ENCODE measurements around the gene SORCS1.

SORCS1 gene

DNA sequence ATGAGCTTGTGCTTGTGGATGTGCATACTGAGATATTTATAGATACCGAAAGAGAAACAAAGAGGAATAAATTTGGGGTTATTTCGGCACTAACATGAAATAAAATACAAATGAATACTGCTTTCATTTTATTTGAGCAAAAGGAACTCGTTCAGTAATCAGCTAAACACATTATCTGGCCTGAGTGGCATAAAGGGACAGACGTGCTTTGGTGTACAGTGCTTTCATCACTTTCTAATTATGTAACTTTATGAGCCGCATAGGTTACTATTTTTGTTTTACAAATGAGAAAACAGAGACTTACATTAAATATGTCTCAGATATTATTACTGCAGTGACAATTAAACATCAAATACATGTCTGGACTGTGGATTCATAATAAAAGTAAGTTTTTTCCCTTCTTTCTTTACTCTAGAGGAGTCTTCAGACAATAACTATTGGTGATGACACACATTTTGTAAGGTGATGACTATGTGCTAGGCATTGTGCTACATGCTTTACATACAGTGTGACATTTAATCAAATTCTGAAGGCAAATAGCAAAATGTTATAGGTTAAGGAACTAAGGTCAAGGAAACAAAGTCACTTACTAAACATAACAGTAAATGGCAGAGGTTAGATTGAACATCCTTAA is 503.3 kb downstream of the SORCS1 start:
- TF ChIP-seq, protein P1, sequence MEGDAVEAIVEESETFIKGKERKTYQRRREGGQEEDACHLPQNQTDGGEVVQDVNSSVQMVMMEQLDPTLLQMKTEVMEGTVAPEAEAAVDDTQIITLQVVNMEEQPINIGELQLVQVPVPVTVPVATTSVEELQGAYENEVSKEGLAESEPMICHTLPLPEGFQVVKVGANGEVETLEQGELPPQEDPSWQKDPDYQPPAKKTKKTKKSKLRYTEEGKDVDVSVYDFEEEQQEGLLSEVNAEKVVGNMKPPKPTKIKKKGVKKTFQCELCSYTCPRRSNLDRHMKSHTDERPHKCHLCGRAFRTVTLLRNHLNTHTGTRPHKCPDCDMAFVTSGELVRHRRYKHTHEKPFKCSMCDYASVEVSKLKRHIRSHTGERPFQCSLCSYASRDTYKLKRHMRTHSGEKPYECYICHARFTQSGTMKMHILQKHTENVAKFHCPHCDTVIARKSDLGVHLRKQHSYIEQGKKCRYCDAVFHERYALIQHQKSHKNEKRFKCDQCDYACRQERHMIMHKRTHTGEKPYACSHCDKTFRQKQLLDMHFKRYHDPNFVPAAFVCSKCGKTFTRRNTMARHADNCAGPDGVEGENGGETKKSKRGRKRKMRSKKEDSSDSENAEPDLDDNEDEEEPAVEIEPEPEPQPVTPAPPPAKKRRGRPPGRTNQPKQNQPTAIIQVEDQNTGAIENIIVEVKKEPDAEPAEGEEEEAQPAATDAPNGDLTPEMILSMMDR (IDR thresholded peaks at IDR 0.05; ENCODE audit: insufficient read depth, low read depth, low read length, missing control alignments) = no peak
- no peak overlapping the region for H3K4me3 ChIP-seq (ENCODE audit: low read depth, low read length)
- DNase-seq (ENCODE audit: low read depth) = no peak

DNA sequence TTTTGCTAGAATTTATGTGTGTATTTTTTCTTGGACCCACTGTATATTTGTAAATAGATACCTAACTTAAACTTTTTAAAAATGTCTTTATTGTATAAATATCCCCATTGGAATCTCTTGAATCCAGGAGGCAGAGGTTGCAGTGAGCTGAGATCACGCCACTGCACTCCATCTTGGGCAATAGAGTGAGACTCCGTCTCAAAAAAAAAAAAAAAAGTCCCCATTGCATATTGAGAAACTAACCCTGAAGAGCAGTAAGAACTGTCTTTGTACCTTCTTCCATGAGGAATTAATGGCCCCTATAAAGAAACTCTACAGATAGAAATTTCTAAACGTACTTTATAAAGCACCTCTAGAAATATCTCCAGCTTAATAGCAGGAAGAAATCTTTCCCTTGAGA is 504.0 kb downstream of the SORCS1 start:
- no peak for DNase-seq (ENCODE audit: low read depth)
- TF ChIP-seq, protein P1 (IDR thresholded peaks at IDR 0.05; ENCODE audit: insufficient read depth, low read depth, low read length, missing control alignments) = no peak

DNA sequence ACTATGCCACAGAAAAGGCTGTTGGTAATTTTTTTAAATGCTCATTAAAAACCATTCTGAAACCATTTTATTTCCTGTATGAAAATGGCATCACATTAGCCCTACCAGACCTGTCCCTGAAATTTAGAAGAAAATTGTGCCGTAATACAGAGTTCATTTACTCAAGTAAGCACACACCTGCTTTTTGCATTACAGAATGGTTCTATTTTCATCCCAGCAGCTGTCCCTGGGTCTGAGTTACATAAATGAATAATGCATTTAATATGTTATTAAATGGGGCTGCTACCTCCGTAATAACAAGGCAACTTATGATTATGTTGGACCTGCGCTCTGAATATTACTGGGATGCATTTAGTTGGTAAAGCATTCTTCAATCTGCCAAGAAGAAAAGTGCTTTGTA is 508.9 kb downstream of the SORCS1 start:
- TF ChIP-seq, protein P1 (IDR thresholded peaks at IDR 0.05; ENCODE audit: insufficient read depth, low read depth, low read length, missing control alignments) = no peak
- no peak overlapping the region for H3K4me3 ChIP-seq (ENCODE audit: low read depth, low read length)
- no peak for DNase-seq (ENCODE audit: low read depth)

More for the DNA sequence above, 504.0 kb downstream of the SORCS1 start:
- no peak overlapping the region for H3K4me3 ChIP-seq (ENCODE audit: low read depth, low read length)

DNA sequence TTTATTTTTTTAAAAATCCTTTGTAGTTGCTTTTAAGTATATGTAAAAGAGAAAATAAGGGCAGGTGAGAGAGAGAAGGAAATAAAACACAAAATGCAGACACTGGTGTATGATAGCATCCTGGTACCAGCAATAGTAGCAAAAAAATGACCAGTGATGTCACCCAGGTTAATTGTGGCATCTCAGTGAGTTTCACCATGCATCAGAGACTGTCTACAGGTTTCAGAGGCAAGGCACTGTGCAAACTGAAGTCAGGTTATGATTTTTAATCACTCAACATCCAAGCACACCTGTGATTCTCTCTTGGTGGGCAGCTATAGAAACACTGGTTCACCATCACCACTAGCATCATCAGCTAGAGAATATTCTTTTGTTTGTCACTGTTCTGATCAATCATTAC is 509.3 kb downstream of the SORCS1 start:
- TF ChIP-seq, protein P1 (IDR thresholded peaks at IDR 0.05; ENCODE audit: insufficient read depth, low read depth, low read length, missing control alignments) = no peak
- peak; percentile 13 for DNase-seq (ENCODE audit: low read depth)
- no peak overlapping the region for H3K4me3 ChIP-seq (ENCODE audit: low read depth, low read length)

DNA sequence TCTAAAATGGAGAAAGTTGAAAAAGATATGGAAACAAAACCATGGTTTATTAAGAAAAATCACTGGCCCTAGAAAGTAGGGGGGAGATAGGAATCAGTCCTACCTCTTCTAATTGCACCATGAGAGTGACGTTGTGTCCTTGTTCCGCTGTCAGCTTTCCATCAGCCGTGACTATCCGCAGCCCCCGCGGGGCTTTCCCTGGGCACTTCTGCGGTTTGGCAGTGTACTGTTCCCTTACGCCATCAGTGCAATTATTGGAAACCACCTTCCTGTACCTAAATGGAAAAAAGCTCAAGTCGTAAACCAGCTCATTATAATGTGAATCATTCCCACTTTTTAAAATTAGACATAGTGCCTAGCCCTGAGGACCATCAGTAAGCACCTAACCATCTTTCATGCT is 512.2 kb downstream of the SORCS1 start:
- no peak overlapping the region for H3K4me3 ChIP-seq (ENCODE audit: low read depth, low read length)
- DNase-seq (ENCODE audit: low read depth) = peak; percentile 20
- TF ChIP-seq, protein P1 (IDR thresholded peaks at IDR 0.05; ENCODE audit: insufficient read depth, low read depth, low read length, missing control alignments) = no peak

DNA sequence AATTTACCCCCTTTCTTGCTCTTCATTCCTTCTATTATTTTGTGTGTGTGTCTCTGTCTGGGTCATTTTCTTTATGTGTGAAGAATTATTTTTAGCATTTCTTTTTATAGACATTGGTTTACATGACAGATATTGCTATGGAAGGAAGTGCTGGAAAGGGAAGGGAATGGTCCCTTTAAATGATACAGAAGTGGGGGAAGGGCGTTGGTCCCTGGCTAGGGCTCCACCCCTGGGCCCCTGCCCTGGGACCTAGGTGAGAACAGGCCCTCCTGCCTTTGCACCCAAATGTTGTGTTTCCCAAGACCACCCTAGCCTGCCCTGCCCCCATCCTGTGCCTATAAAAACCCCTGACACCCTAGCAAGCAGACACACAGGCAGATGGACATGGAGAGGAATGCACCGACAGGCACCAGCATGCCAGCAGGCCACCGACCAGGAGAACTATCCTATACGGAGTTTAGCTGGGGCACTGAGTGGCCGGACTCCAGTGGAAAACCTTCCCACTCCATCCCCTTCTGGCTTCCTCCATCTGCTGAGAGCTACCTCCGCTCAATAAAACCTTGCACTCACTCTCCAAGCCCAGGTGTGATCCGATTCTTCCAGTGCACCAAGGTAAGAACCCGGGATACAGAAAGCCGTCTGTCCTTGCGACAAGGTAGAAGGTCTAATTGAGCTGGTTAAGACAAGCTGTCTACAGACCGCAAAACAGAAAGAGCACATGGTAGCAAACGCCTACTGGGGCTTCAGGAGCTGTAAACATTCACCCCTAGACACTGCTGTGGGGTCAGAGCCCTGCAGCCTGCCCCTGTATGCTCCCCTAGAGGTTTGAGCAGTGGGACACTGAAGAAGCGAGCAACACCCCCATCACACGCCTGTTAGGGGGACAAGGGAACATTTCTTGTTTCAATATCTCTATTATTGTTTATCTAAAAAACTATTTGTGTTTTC is 515.7 kb downstream of the SORCS1 start:
- TF ChIP-seq, protein P1 (IDR thresholded peaks at IDR 0.05; ENCODE audit: insufficient read depth, low read depth, low read length, missing control alignments) = no peak
- DNase-seq (ENCODE audit: low read depth) = no peak
- H3K4me3 ChIP-seq (ENCODE audit: low read depth, low read length) = no peak overlapping the region

Measured in GM12865 (cell line).